ENCODE results near the gene SAMSN1.

DNA sequence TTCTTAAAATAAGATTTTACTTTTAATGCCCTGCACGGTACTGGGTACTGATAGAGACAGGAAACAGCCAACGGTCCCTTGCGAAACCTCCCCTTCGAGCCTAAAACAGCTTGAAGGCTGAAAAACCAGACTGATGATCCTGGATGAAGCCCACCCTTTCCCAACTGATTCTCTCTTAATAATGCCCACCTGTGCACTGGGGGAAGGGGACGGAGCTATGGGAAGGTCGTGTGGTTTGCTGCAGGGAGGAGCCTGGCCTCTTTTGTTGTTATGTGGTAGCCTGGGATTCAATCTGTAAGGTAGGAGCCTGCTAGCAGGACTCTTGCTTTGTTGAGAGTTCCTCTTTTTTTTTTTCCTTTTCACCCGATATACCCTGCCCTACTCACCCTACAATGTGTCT is 25.6 kb downstream of the SAMSN1 start:
- no peak for TF ChIP-seq CTCF (conservative IDR thresholded peaks at IDR 0.05; ENCODE audit: low read length)
- TF ChIP-seq EZH2phosphoT487 (IDR thresholded peaks at IDR 0.05; ENCODE audit: borderline replicate concordance, low read depth, low read length) = no peak

Measured in OCI-LY7 (cell line).